Neural cell (in vitro differentiated cells): ENCODE results near the gene RABGEF1. TPM values are rescaled to one million over a fixed set of nuclear protein-coding genes. Genes with fewer than 3 reads are reported as not detected.

ENCODE experiments used
- H2AFZ ChIP-seq: fragments of 200-600, 300-800 bp; sonication (generic), shearing (Covaris generic); 2 replicates; pipeline ENCODE4 v1.6.0; 2014; ENCODE audit warnings: low read depth, mild to moderate bottlenecking, antibody characterized with exemption, low read length, moderate library complexity
- H3F3A ChIP-seq: fragments of 200-600 bp; shearing (Covaris generic); 2 replicates; pipeline ENCODE4 v1.6.1; 2016; ENCODE audit warnings: mild to moderate bottlenecking, moderate library complexity, mixed read lengths, antibody characterized with exemption, low read length; ENCODE audit not compliant: insufficient read depth, poor library complexity, severe bottlenecking
- H3K27ac ChIP-seq: fragments of 200-600, 300-800 bp; sonication (generic), shearing (Covaris generic); 2 replicates; pipeline ENCODE4 v1.5.1; 2014; ENCODE audit warnings: mild to moderate bottlenecking, low read length, moderate library complexity
- H3K27me3 ChIP-seq: fragments of 300-800, 200-600 bp; sonication (generic), shearing (Covaris generic); 2 replicates; pipeline ENCODE4 v1.6.0; 2014; ENCODE audit warnings: mild to moderate bottlenecking, low read depth, low read length, moderate library complexity; ENCODE audit not compliant: insufficient read depth
- H3K36me3 ChIP-seq: fragments of 300-800, 200-600 bp; sonication (generic), shearing (Covaris generic); 2 replicates; pipeline ENCODE4 v1.5.1; 2014; ENCODE audit warnings: mild to moderate bottlenecking, antibody characterized with exemption, low read length, moderate library complexity; ENCODE audit not compliant: insufficient read depth
- H3K4me2 ChIP-seq: fragments of 300-800, 200-600 bp; sonication (generic), shearing (Covaris generic); 2 replicates; pipeline ENCODE4 v1.6.0; 2014; ENCODE audit warnings: mild to moderate bottlenecking, low read length
- H3K4me3 ChIP-seq: fragments of 300-800, 200-600 bp; sonication (generic), shearing (Covaris generic); 2 replicates; pipeline ENCODE4 v1.5.1; 2014; ENCODE audit warnings: mild to moderate bottlenecking, low read length, moderate library complexity
- H3K79me2 ChIP-seq: fragments of 200-600 bp; shearing (Covaris generic); replicated peaks from 2 replicates; pipeline ENCODE4 v1.6.0; 2014; ENCODE audit warnings: mild to moderate bottlenecking, low read length, moderate library complexity; ENCODE audit not compliant: insufficient read depth
- H3K9ac ChIP-seq: fragments of 300-800, 200-600 bp; sonication (generic), shearing (Covaris generic); 2 replicates; pipeline ENCODE4 v1.6.1; 2016; ENCODE audit warnings: mild to moderate bottlenecking, low read length, mixed read lengths
- H3K9me2 ChIP-seq: fragments of 200-600 bp; shearing (Covaris generic); 2 replicates; pipeline ENCODE4 v1.6.1; 2016; ENCODE audit warnings: mild to moderate bottlenecking, low read length, mixed read lengths; ENCODE audit not compliant: insufficient read depth
- H3K9me3 ChIP-seq: fragments of 200-600, 300-800 bp; sonication (generic), shearing (Covaris generic); 2 replicates; pipeline ENCODE4 v1.6.1; 2016; ENCODE audit warnings: mild to moderate bottlenecking, mixed run types, low read length, moderate library complexity, mixed read lengths
- H4K20me1 ChIP-seq: fragments of 200-600 bp; shearing (Covaris generic); 2 replicates; pipeline ENCODE4 v1.6.1; 2016; ENCODE audit warnings: mild to moderate bottlenecking, mixed run types; ENCODE audit not compliant: insufficient read depth
- CTCF ChIP-seq: fragments of 450-650 bp; IDR thresholded peaks from 2 replicates; pipeline ENCODE4 v1.5.1; 2014; ENCODE audit warnings: antibody characterized with exemption, mild to moderate bottlenecking, moderate library complexity; ENCODE audit not compliant: poor library complexity, severe bottlenecking
- EP300 ChIP-seq: fragments of 450-650 bp; conservative IDR thresholded peaks from 2 replicates; pipeline ENCODE4 v1.6.1; 2014; ENCODE audit warnings: antibody characterized with exemption, mild to moderate bottlenecking, moderate library complexity; ENCODE audit not compliant: poor library complexity, severe bottlenecking
- EZH2 ChIP-seq: fragments of 200-600, 300-800 bp; shearing (Covaris generic), sonication (generic); IDR thresholded peaks from 2 replicates; pipeline ENCODE4 v1.6.1; 2014; ENCODE audit warnings: antibody characterized with exemption, low read length, borderline replicate concordance, mild to moderate bottlenecking; ENCODE audit not compliant: insufficient read depth, poor library complexity, severe bottlenecking
- MXI1 ChIP-seq: fragments of 450-650 bp; conservative IDR thresholded peaks from 2 replicates; pipeline ENCODE4 v1.6.1; 2014; ENCODE audit warnings: antibody characterized with exemption, mild to moderate bottlenecking; ENCODE audit not compliant: poor library complexity, severe bottlenecking
- POLR2AphosphoS5 ChIP-seq: IDR thresholded peaks from 2 replicates; pipeline ENCODE4 v1.6.1; 2012
- RAD21 ChIP-seq: fragments of 450-650 bp; conservative IDR thresholded peaks from 2 replicates; pipeline ENCODE4 v1.6.1; 2014; ENCODE audit warnings: antibody characterized with exemption, mild to moderate bottlenecking, moderate library complexity
- REST ChIP-seq: IDR thresholded peaks from 2 replicates; pipeline ENCODE4 v1.6.1; 2012; ENCODE audit warnings: borderline replicate concordance
- SMC3 ChIP-seq: fragments of 450-650 bp; conservative IDR thresholded peaks from 2 replicates; pipeline ENCODE4 v1.6.1; 2014; ENCODE audit warnings: antibody characterized with exemption, mild to moderate bottlenecking, moderate library complexity; ENCODE audit not compliant: poor library complexity
- TAF1 ChIP-seq: IDR thresholded peaks from 2 replicates; pipeline ENCODE4 v1.6.1; 2012; ENCODE audit warnings: low read depth
- polyA plus RNA-seq: library from polyadenylated mRNA; depleted of rRNA; stranded (reverse); fragments of >200 nt; gene quantifications from 2 replicates; pipeline ENCODE4 v1.2.3, GENCODE V29; 2014

The RABGEF1 gene
- polyA plus RNA-seq, 1 donor from 2014 or later = 34.8 TPM

GRCh38 chr7:66735154-66735553, 5.4 kb upstream of the RABGEF1 start:
- no peaks in the 10 kb centered on the region for H4K20me1 ChIP-seq
- H3F3A ChIP-seq = no peaks in the 10 kb centered on the region
- no peak for TF ChIP-seq RAD21
- TF ChIP-seq EZH2 = no peak
- no peak for TF ChIP-seq CTCF
- no peak for TF ChIP-seq REST
- TF ChIP-seq MXI1 = no peak
- no peak for TF ChIP-seq TAF1
- TF ChIP-seq POLR2AphosphoS5 = no peak
- TF ChIP-seq EP300 = no peak
- no peak for TF ChIP-seq SMC3
- H3K79me2 ChIP-seq = peaks cover 7% of the 10 kb centered on the region
- no peaks in the 10 kb centered on the region for H3K36me3 ChIP-seq
- H3K9me2 ChIP-seq = no peaks in the 10 kb centered on the region
- no peak overlapping the region for H3K27ac ChIP-seq
- no peak overlapping the region for H3K4me3 ChIP-seq
- H2AFZ ChIP-seq = no peak overlapping the region
- H3K9ac ChIP-seq = no peak overlapping the region
- no peaks in the 10 kb centered on the region for H3K27me3 ChIP-seq
- H3K9me3 ChIP-seq = no peaks in the 10 kb centered on the region
- H3K4me2 ChIP-seq = no peak overlapping the region

- TF ChIP-seq CTCF (no peak), TAF1 (no peak), REST (no peak), SMC3 (no peak), MXI1 (no peak), POLR2AphosphoS5 (no peak), EP300 (no peak), EZH2 (no peak), RAD21 (no peak)
- H3K4me3 ChIP-seq = no peak overlapping the region
- no peaks in the 10 kb centered on the region for H3K27me3 ChIP-seq
- no peak overlapping the region for H2AFZ ChIP-seq
- H3K27ac ChIP-seq = no peak overlapping the region
- no peak overlapping the region for H3K9ac ChIP-seq
- no peaks in the 10 kb centered on the region for H3F3A ChIP-seq
- no peak overlapping the region for H3K4me2 ChIP-seq
- no peaks in the 10 kb centered on the region for H4K20me1 ChIP-seq
- H3K79me2 ChIP-seq = peaks cover 7% of the 10 kb centered on the region
- H3K9me3 ChIP-seq = no peaks in the 10 kb centered on the region
- H3K9me2 ChIP-seq = no peaks in the 10 kb centered on the region
- H3K36me3 ChIP-seq = no peaks in the 10 kb centered on the region
Measured at GRCh38 chr7:66735850-66736249, 4.7 kb upstream of the RABGEF1 start.
